GM19351 (cell line): ENCODE results near the gene MYT1.

Source experiments
- ATAC-seq: cut with Tn5 transposase; IDR thresholded peaks from one replicate; pipeline ENCODE4 v1.9.1; 2021; ENCODE audit warnings: mild to moderate bottlenecking, moderate library complexity; ENCODE audit not compliant: unreplicated experiment

The MYT1 gene

GRCh38 chr20:64212755-64213154 is 48.5 kb downstream of the MYT1 start:
- no peak for ATAC-seq

DNA sequence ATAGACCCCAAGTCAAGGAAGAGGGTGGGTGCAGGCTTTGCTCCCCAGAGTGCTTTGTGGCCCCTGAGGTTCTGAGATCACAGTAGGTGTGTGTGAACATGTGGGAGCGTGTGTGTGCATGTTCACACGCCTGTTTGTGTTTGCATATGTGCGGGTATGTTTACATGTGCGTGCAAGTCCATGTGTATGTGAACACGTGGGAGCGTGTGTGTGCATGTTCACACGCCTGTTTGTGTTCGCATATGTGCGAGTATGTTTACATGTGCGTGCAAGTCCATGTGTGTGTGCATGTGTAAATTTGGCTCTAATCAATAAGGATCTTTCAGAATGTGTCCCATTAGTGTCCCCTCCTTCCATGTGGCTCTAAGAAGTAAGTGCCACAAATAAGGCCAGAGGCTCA is 49.9 kb downstream of the MYT1 start:
- no peak for ATAC-seq

DNA sequence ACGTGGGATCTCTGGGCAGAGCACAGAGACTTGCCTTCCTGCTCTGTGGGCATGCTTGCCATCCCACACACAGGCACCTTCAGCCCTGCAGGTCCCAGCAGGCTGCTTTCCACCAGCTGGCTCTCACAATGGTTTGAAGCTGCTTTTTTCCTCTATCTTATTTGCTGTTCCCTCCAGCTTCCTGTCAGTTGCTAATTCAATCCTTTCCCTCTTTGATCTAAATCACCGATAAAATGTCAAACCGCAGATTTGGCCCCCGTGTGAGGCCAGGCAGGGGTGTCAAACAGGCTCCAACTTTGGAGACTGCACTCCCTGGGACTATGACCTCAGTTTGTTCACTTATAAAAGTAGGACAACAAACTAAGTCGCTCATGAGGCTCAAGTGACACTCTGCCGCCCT is 50.7 kb downstream of the MYT1 start:
- ATAC-seq = no peak

GRCh38 chr20:64216036-64216435 is 51.8 kb downstream of the MYT1 start:
- ATAC-seq = no peak

- no peak for ATAC-seq
Observed at GRCh38 chr20:64216910-64217309, 52.7 kb downstream of the MYT1 start.

DNA sequence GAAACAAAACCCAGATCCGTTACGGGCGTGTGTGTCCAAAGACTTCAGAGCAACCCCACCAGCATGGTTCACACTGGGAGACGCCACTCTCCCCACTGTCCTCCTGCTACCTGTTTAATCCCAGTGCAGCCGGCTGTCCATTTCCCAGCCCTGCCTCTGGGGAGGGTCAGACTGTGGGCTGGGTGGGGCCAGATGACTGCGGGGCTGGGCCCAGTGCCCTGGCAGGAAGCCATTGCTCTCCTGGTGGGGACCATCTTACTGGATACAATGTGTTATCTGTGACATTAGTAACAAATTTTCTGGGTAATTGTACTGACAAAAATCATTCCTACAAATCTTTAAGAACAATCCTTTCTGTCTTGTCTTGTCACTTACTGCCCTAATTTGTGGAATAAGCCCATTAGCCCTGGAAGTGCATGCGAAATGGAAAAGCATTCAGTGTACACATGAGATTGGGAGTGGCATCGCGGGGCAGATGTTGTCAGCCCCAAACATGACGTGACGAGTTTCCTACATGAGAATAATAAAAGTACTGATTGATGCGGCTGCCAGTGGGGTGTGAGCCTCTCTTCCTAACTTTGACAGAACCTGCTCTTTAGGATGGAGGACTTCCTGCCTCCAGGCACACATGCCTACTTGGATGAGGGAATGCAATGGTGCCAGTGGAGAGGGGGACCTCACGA is 53.4 kb downstream of the MYT1 start:
- no peak for ATAC-seq

DNA sequence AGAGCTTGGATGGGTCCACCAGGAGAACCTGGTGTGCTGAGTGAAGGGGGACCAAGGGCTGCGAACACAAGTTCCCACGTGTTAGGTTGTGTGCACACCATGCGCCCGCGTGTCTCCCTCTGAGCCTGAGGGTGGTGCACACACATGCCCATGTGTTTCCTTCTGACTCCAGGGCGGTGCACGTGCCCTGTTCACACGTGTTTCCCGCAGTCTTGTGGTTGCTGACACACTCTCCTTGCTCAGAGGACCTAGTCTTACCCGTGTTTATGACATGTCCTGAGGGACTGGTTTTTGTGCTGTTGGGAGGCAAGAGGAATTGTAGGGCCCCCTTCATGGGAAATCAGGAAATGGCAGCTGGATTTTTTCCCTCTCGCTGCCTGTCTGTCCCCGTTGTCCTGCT is 55.0 kb downstream of the MYT1 start:
- no peak for ATAC-seq

DNA sequence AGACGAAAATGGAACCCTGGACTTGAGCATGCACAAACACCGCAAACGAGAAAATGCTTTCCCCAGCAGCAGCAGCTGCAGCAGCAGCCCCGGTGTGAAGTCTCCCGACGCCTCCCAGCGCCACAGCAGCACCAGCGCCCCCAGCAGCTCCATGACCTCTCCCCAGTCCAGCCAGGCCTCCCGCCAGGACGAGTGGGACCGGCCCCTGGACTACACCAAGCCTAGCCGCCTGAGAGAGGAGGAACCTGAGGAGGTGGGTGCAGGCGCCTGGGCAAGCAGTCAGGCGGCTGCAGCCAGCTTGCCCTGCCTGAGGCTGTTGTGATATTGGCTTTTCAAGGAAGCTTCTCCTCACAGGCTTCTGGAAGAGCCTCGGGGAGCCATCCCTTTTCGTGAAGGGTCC is 55.5 kb downstream of the MYT1 start:
- ATAC-seq = no peak

GRCh38 chr20:64220420-64220819 is 56.2 kb downstream of the MYT1 start:
- ATAC-seq = no peak

DNA sequence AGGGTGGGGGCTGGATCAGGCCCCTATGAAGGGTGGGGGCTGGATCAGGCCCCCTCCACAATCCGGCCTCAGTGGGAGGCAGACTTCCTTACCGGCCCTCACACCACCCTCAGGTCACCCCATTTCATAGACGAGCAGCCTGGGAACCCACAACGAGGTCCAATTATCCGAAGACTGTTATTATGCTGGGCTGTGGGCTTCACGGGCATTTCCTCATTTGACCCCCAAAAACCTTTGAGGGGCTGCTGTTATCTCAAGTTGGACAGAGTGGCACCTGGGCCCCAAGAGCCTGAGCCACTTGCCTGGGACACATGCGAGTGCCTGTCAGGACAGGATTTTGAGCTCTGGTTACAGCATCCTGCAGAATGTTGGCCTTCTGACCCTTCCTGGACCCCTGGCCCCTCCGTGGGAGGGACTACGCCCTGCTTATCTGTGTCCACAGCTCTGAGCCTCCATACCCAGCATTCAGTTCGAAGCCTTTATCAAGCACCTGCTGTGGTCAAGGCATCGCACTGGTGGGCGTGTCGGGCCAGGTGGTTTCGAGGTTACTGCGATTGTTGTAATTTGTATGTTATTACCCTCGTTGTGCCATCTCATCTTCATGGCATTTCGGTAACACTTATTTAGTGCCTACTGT is 56.8 kb downstream of the MYT1 start:
- no peak for ATAC-seq

GRCh38 chr20:64222291-64222735 is 58.1 kb downstream of the MYT1 start:
- no peak for ATAC-seq

DNA sequence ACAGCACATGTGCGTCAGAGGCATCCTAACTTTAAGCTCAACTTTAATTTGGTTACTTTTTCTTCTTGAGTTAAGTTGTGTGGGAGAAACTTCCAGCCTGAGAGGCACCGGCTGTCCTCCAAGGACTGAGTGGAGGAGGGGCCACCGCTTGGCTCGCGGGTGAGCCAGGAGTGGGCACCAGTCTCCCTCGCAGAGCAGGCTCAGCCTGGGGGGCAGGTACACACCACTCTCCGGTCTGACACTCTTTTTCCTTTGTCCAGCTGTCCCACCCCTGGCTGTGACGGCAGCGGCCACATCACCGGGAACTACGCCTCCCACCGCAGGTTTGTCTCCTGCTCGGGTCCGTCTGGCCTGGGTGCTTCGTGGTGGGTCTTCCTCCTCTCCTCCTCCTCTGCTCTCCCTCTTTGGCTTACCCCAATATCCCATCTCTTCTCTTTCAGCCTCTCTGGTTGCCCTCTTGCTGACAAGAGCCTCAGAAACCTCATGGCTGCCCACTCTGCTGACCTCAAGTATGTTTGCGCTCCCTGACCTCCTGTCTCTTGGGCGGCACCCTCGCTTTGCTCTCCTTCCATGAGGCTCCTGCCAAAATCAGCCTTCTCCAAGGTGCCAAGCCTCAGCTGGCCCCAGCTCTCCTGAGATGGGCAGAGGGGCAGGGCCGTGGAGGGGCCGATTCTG is 58.7 kb downstream of the MYT1 start:
- ATAC-seq = no peak

DNA sequence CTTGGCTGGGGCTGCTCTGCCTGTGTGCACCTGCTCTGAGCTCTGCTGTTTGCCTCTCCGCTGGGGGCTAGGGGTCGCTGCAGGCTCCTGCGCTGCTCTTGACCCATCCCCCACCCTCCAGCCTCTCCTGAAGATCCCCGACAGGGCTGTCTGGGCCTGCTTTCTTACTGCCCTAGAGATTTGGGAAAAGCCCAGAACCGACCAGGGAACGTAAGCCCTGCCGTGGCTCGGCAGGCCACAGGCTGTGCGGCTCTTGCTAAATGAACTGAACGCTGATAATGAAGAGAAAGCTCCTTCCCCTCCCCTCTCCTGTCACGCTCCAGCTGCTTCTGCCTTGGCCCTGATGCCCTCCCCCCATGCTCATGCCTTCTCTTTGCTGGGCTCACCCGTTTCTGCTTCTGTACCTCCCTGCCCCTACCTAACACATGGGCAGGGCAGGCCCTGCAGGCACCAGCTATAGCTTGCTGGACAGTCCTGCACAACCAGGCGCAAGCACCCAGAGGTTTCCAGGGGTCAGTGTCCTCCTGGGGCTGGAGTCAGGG is 59.3 kb downstream of the MYT1 start:
- no peak for ATAC-seq

- ATAC-seq = no peak
Observed at GRCh38 chr20:64224351-64225170, 60.3 kb downstream of the MYT1 start.

DNA sequence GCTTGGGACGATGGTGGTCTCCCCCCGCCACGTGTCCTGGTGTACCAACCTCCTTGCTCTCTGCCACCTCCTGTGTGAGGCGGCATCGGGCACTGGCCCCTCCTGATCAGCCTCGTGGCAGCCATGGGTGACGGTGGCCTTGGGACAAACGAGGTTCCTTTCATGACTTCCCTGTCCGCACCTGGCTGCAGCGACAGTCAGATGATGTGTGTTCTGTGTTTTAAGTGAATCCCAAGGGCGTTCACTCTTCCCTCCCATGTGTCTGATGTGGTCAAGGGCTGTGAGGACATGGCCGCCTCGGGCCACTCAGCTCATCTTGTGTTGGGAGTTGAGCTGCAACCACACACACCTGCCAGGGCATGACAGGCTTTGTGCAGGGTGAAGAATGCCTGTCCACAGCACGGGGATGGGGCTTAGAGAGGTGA is 60.9 kb downstream of the MYT1 start:
- ATAC-seq = no peak

DNA sequence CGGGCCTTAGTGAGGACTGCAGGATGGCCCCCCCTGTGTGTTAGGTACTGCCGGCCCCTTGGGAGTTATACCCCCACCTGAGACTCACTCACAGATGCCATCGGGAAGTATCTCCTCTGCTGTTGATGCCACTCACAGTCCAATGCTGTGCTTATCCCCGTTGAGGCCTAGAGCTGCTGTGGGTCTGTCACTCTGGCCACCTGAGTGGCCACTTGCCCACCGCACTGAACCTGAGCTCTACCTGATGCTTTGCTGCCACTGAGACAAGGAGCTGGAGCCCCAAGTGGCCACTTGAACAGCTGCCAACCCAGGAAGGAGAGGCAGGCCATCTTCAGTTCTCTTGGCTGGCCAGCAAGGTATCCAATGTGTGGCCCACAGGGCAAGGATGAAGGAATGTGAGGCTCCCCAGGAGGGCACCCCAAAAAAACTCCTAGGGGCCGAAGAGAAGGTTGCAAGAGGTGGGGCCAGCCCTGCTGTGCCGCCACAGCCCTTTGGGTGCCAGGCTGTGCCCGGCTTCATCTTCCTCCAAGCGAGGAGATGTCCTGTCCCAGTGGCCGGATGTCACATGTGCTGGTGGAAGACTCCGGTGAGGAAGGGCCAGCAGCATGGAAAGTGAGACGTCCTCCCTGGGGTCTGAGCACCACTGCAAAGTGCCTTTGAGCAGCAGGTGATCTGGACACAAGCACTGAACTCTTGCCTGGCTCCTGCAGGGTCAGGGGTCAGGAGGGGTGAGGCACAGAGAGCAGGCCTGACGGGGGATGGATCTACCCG is 61.8 kb downstream of the MYT1 start:
- ATAC-seq = no peak

DNA sequence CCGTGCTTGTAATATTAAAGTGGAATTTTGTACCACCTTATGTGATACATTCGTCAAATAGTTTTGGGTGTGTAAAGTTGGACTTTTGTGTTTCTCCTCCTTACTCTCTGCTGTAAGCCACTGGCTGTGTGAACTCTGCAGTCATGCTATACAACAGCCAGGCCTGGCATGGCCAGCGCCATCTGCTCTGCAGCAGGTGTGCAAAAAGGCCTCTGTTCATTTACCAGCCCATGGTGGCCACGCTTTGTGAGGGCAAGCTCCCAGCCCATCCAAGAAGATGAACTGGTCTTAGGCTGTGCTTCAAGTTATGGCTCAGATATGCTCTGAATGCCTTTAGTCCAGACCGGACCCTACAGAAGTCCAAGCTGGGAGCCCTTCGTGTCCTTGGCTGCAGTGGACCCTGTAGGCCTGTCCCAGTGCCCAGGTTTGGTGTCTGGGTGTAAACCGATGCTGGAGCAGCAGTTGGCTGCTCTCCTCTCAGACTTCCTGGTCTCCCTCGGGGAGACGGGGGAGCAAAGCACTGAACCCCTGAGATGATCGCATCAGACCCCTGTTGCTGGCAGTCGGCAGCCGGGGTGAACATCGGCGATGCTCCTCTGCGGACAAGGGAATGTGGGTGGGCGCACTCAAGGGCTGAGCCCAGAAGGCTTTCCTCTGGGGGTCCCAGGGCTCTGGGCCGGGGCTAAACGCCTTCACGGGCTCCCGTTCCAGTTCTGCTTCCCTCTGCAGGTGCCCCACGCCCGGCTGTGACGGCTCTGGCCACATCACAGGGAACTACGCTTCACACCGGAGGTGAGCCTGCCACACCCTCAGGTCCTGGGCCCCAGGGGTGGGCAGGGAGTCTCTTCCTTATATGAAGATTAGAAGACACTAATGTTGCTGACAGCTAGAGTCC is 62.7 kb downstream of the MYT1 start:
- no peak for ATAC-seq

- no peak for ATAC-seq
Observed at GRCh38 chr20:64228086-64228653, 63.9 kb downstream of the MYT1 start.
